ENCODE measurements around the gene AP3B1.
"Not testable (repeated sequence)": the region's sequence is repeated elsewhere in the genome, so short reads cannot be mapped to it uniquely, and the experiment has no call there.

DNA sequence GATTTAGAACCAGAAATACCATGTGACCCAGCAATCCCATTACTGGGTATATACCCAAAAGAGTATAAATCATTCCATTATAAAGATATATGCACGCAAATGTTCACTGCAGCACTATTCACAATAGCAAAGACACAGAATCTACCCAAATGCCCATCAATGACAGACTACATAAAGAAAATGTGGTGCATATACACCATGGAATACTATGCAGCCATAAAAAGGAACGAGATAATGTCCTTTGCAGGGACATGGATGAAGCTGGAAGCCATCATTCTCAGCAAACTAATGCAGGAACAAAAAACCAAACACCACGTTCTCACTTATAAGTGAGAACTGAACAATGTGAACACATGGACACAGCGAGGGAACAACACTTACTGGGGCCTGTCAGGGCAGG, 105.8 kb downstream of the AP3B1 start:
- TF ChIP-seq, protein P1, sequence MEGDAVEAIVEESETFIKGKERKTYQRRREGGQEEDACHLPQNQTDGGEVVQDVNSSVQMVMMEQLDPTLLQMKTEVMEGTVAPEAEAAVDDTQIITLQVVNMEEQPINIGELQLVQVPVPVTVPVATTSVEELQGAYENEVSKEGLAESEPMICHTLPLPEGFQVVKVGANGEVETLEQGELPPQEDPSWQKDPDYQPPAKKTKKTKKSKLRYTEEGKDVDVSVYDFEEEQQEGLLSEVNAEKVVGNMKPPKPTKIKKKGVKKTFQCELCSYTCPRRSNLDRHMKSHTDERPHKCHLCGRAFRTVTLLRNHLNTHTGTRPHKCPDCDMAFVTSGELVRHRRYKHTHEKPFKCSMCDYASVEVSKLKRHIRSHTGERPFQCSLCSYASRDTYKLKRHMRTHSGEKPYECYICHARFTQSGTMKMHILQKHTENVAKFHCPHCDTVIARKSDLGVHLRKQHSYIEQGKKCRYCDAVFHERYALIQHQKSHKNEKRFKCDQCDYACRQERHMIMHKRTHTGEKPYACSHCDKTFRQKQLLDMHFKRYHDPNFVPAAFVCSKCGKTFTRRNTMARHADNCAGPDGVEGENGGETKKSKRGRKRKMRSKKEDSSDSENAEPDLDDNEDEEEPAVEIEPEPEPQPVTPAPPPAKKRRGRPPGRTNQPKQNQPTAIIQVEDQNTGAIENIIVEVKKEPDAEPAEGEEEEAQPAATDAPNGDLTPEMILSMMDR (IDR thresholded peaks at IDR 0.05; ENCODE audit: control extremely low read depth in 1 of 3, insufficient read depth in 1 of 3, low read depth in 1 of 3, low read length in 3 of 3): not testable (repeated sequence)
- not testable (repeated sequence) for TF ChIP-seq EP300 (IDR thresholded peaks at IDR 0.05; ENCODE audit: borderline replicate concordance in 1 of 2, low read depth in 2 of 2, low read length in 2 of 2); CHD2 (IDR thresholded peaks at IDR 0.05; ENCODE audit: low read length); TAF1 (IDR thresholded peaks at IDR 0.05; ENCODE audit: low read depth, low read length); KDM1A (IDR thresholded peaks at IDR 0.05; ENCODE audit: borderline replicate concordance, low read length); POLR2A (IDR thresholded peaks at IDR 0.05; ENCODE audit: control extremely low read depth in 1 of 2, low read depth in 2 of 2, low read length in 2 of 2); EZH2 (IDR thresholded peaks at IDR 0.05; ENCODE audit: low read depth, low read length, severe bottlenecking); RFX5 (IDR thresholded peaks at IDR 0.05; ENCODE audit: borderline replicate concordance, low read depth, low read length); HDAC2 (IDR thresholded peaks at IDR 0.05; ENCODE audit: borderline replicate concordance in 1 of 2, low read depth in 2 of 2, low read length in 2 of 2); RAD21 (IDR thresholded peaks at IDR 0.05 in 1 of 2, conservative IDR thresholded peaks at IDR 0.05 in 1 of 2; ENCODE audit: low read depth in 2 of 2, low read length in 2 of 2); SUZ12 (IDR thresholded peaks at IDR 0.05; ENCODE audit: low read length); MAFK (IDR thresholded peaks at IDR 0.05; ENCODE audit: low read depth, low read length)
- TF ChIP-seq, protein P2, sequence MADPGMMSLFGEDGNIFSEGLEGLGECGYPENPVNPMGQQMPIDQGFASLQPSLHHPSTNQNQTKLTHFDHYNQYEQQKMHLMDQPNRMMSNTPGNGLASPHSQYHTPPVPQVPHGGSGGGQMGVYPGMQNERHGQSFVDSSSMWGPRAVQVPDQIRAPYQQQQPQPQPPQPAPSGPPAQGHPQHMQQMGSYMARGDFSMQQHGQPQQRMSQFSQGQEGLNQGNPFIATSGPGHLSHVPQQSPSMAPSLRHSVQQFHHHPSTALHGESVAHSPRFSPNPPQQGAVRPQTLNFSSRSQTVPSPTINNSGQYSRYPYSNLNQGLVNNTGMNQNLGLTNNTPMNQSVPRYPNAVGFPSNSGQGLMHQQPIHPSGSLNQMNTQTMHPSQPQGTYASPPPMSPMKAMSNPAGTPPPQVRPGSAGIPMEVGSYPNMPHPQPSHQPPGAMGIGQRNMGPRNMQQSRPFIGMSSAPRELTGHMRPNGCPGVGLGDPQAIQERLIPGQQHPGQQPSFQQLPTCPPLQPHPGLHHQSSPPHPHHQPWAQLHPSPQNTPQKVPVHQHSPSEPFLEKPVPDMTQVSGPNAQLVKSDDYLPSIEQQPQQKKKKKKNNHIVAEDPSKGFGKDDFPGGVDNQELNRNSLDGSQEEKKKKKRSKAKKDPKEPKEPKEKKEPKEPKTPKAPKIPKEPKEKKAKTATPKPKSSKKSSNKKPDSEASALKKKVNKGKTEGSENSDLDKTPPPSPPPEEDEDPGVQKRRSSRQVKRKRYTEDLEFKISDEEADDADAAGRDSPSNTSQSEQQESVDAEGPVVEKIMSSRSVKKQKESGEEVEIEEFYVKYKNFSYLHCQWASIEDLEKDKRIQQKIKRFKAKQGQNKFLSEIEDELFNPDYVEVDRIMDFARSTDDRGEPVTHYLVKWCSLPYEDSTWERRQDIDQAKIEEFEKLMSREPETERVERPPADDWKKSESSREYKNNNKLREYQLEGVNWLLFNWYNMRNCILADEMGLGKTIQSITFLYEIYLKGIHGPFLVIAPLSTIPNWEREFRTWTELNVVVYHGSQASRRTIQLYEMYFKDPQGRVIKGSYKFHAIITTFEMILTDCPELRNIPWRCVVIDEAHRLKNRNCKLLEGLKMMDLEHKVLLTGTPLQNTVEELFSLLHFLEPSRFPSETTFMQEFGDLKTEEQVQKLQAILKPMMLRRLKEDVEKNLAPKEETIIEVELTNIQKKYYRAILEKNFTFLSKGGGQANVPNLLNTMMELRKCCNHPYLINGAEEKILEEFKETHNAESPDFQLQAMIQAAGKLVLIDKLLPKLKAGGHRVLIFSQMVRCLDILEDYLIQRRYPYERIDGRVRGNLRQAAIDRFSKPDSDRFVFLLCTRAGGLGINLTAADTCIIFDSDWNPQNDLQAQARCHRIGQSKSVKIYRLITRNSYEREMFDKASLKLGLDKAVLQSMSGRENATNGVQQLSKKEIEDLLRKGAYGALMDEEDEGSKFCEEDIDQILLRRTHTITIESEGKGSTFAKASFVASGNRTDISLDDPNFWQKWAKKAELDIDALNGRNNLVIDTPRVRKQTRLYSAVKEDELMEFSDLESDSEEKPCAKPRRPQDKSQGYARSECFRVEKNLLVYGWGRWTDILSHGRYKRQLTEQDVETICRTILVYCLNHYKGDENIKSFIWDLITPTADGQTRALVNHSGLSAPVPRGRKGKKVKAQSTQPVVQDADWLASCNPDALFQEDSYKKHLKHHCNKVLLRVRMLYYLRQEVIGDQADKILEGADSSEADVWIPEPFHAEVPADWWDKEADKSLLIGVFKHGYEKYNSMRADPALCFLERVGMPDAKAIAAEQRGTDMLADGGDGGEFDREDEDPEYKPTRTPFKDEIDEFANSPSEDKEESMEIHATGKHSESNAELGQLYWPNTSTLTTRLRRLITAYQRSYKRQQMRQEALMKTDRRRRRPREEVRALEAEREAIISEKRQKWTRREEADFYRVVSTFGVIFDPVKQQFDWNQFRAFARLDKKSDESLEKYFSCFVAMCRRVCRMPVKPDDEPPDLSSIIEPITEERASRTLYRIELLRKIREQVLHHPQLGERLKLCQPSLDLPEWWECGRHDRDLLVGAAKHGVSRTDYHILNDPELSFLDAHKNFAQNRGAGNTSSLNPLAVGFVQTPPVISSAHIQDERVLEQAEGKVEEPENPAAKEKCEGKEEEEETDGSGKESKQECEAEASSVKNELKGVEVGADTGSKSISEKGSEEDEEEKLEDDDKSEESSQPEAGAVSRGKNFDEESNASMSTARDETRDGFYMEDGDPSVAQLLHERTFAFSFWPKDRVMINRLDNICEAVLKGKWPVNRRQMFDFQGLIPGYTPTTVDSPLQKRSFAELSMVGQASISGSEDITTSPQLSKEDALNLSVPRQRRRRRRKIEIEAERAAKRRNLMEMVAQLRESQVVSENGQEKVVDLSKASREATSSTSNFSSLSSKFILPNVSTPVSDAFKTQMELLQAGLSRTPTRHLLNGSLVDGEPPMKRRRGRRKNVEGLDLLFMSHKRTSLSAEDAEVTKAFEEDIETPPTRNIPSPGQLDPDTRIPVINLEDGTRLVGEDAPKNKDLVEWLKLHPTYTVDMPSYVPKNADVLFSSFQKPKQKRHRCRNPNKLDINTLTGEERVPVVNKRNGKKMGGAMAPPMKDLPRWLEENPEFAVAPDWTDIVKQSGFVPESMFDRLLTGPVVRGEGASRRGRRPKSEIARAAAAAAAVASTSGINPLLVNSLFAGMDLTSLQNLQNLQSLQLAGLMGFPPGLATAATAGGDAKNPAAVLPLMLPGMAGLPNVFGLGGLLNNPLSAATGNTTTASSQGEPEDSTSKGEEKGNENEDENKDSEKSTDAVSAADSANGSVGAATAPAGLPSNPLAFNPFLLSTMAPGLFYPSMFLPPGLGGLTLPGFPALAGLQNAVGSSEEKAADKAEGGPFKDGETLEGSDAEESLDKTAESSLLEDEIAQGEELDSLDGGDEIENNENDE (IDR thresholded peaks at IDR 0.05; ENCODE audit: insufficient replicate concordance, low read length): not testable (repeated sequence)
- TF ChIP-seq, protein P3, sequence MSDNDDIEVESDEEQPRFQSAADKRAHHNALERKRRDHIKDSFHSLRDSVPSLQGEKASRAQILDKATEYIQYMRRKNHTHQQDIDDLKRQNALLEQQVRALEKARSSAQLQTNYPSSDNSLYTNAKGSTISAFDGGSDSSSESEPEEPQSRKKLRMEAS (IDR thresholded peaks at IDR 0.05): not testable (repeated sequence)

Data from H1 (cell line).